AG04449 (cell line): ENCODE results near the gene INPP5E.

Source experiments
- CTCF ChIA-PET: fragments of 350-600 bp; formaldehyde crosslinking; extraction: SDS; loops from one replicate; lab custom pipeline; 2021; ENCODE audit warnings: antibody characterized with exemption; lab: Yijun Ruan, JAX
- POLR2A ChIA-PET: fragments of 400-600, 350-600 bp; formaldehyde crosslinking; extraction: SDS; loops from one replicate; lab custom pipeline; 2020; ENCODE audit warnings: antibody characterized with exemption, inconsistent platforms; lab: Yijun Ruan, JAX
- DNase-seq: peaks from one replicate; pipeline ENCODE4 v3.0.0-alpha.2; 2010; ENCODE audit warnings: low read depth, low spot score
- H3K4me3 ChIP-seq: 2 replicates; pipeline ENCODE4 v1.5.1; 2011; ENCODE audit warnings: low read depth, mild to moderate bottlenecking, control low read depth, low read length
- CTCF ChIP-seq: IDR thresholded peaks from one replicate; pipeline ENCODE4 v1.5.1; 2011; ENCODE audit warnings: mild to moderate bottlenecking, moderate library complexity, low read length, control low read depth, inconsistent platforms; ENCODE audit not compliant: insufficient read depth; ENCODE audit errors: missing control alignments

Gene INPP5E

DNA sequence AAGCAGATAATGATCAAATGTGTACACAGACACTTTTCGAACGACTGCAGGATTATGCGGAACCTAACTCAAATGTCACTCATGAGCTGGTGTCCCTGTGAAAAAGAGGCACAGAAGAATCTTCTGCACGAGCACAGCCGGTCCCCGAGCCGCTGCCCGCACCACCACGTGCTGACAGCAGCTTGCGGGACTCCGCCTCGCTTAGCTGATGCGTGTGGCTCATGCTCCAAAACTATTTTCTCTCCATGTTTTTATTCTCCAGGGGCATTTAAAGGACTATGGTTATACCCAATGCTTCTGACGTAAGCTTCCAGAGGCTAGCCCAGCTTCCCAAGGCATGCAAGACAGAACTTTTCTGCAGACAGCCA lies 33.7 kb upstream of the INPP5E start:
- no peak for TF ChIP-seq CTCF
- DNase-seq = no peak
- CTCF ChIA-PET = no interaction called here
- no peak overlapping the region for H3K4me3 ChIP-seq
- POLR2A ChIA-PET = no interaction called here

- POLR2A ChIA-PET = no interaction called here
- no peak for DNase-seq
- no peak for TF ChIP-seq CTCF
- H3K4me3 ChIP-seq = no peak overlapping the region
- CTCF ChIA-PET = interaction anchor here (2.4 kb wide), 1 partner anchor 27 kb away, joined by 9 read pairs; no protein-coding TSS in a partner anchor
Measured at GRCh38 chr9:136472640-136473353, 33.2 kb upstream of the INPP5E start.

GRCh38 chr9:136471802-136472487 lies 32.3 kb upstream of the INPP5E start:
- CTCF ChIA-PET = interaction anchor here (0.6 to 2.4 kb wide), 5 partner anchors 12 to 354 kb away, joined by 3 to 9 read pairs (median 3); no protein-coding TSS in a partner anchor
- TF ChIP-seq CTCF = no peak
- no peak for DNase-seq
- no peak overlapping the region for H3K4me3 ChIP-seq
- POLR2A ChIA-PET = no interaction called here

DNA sequence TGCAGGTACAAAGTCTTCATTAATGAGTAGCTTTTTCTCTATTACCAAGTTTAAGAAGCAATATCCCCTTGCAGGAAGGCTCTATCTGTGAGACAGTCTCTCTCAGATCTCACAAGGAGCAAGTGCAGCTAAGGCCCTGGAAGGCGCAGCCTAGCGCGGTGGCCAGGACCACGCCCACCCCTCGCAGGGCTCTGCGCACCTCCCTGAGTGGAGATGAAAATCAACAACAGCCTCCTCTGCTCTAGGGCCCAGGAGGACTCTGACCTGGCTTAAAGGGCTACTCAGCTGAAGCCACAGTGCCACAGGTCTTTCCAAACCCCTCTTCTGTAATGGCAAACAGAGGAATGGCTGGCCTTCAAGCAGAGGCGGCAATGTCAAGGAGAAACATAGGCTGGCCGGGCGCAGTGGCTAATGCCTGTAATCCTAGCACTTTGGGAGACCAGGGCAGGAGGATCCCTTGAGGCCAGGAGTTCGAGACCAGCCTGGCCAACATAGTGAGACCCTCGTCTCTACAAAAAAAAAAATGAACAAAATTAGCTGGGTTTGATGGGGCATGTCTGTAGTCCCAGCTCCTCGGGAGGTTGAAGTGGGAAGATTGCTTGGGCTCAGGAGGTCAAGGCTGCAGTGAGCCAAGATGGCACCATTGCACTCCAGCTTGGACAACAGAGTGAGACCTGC lies 31.3 kb upstream of the INPP5E start:
- no peak overlapping the region for H3K4me3 ChIP-seq
- no peak for TF ChIP-seq CTCF
- ChIA-PET CTCF (interaction anchor here (0.6 to 2.4 kb wide), 11 partner anchors 9 to 353 kb away, joined by 3 to 9 read pairs (median 3); no protein-coding TSS in a partner anchor), POLR2A (no interaction called here)
- DNase-seq = no peak

- POLR2A ChIA-PET = interaction anchor here (0.6 kb wide), 1 partner anchor 13 kb away, joined by 3 read pairs; no protein-coding TSS in a partner anchor
- CTCF ChIA-PET = interaction anchor here (0.8 to 2.4 kb wide), 9 partner anchors 9 to 201 kb away, joined by 3 to 9 read pairs (median 4); no protein-coding TSS in a partner anchor
- no peak overlapping the region for H3K4me3 ChIP-seq
- TF ChIP-seq CTCF = no peak
- DNase-seq = no peak
Measured at GRCh38 chr9:136470356-136470755, 30.7 kb upstream of the INPP5E start.
